Muscle layer of colon (tissue), 2 donors: ENCODE measurements around the gene SBSN.

Experiments used
- H3K27ac ChIP-seq: one replicate; pipeline ENCODE4 v1.7.0; 2013; ENCODE audit warnings: low read depth, mild to moderate bottlenecking, low read length, moderate library complexity
- H3K27me3 ChIP-seq, 2 donors: one replicate each; pipeline ENCODE4 v1.7.0; 2013; ENCODE audit warnings: low read length in 2 of 2, mild to moderate bottlenecking in 2 of 2; ENCODE audit not compliant: insufficient read depth in 2 of 2, control insufficient read depth in 1 of 2
- H3K36me3 ChIP-seq: one replicate; pipeline ENCODE4 v1.7.0; 2013; ENCODE audit warnings: mild to moderate bottlenecking, low read length; ENCODE audit not compliant: insufficient read depth
- H3K4me1 ChIP-seq: one replicate; pipeline ENCODE4 v1.7.0; 2013; ENCODE audit warnings: mild to moderate bottlenecking, low read length; ENCODE audit not compliant: insufficient read depth
- H3K4me3 ChIP-seq, 2 donors: one replicate each; pipeline ENCODE4 v1.7.0; 2013; ENCODE audit warnings: low read length in 2 of 2, low read depth in 1 of 2, mild to moderate bottlenecking in 1 of 2, moderate library complexity in 1 of 2
- H3K9ac ChIP-seq: one replicate; pipeline ENCODE4 v1.7.0; 2013; ENCODE audit warnings: low read length
- H3K9me3 ChIP-seq: one replicate; pipeline ENCODE4 v1.7.0; 2013; ENCODE audit warnings: mild to moderate bottlenecking, low read length
- donor health status: abdominal sarcoma.
- donor health status: Adenocarcinoma of cecum.

SBSN gene

GRCh38 chr19:35559781-35560180, 31.7 kb upstream of the SBSN start:
- H3K9me3 ChIP-seq: no peaks in the 10 kb centered on the region
- H3K27ac ChIP-seq: no peak overlapping the region
- no peak overlapping the region for H3K4me3 ChIP-seq
- peaks cover 10 to 54% of the 10 kb centered on the region in 2 donors for H3K27me3 ChIP-seq
- H3K36me3 ChIP-seq: no peaks in the 10 kb centered on the region
- no peaks in the 10 kb centered on the region for H3K4me1 ChIP-seq
- no peak overlapping the region for H3K9ac ChIP-seq

DNA sequence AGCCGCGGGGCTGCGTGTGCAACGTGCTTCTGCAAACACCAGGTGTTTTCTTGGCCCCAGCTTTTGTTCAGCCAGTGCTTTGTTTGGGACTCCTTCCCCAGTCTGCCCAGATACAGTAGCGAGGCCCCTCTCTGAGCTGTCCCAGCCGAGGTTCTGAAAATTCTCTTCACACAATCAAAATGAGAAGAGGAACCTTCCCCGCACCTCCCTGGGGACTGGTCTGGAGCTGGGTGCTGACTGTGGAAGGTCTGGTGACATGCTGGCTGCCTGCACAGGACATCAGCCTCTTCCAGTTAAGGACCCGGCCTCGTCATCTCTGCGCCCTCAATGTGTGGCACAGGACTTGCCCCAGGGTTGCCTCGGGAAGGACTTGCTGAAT, 31.2 kb upstream of the SBSN start:
- H3K9ac ChIP-seq: no peak overlapping the region
- no peak overlapping the region for H3K4me3 ChIP-seq
- H3K4me1 ChIP-seq: no peaks in the 10 kb centered on the region
- no peaks in the 10 kb centered on the region for H3K9me3 ChIP-seq
- no peaks in the 10 kb centered on the region for H3K36me3 ChIP-seq
- H3K27me3 ChIP-seq: peaks cover 10 to 54% of the 10 kb centered on the region in 2 donors
- H3K27ac ChIP-seq: no peak overlapping the region

DNA sequence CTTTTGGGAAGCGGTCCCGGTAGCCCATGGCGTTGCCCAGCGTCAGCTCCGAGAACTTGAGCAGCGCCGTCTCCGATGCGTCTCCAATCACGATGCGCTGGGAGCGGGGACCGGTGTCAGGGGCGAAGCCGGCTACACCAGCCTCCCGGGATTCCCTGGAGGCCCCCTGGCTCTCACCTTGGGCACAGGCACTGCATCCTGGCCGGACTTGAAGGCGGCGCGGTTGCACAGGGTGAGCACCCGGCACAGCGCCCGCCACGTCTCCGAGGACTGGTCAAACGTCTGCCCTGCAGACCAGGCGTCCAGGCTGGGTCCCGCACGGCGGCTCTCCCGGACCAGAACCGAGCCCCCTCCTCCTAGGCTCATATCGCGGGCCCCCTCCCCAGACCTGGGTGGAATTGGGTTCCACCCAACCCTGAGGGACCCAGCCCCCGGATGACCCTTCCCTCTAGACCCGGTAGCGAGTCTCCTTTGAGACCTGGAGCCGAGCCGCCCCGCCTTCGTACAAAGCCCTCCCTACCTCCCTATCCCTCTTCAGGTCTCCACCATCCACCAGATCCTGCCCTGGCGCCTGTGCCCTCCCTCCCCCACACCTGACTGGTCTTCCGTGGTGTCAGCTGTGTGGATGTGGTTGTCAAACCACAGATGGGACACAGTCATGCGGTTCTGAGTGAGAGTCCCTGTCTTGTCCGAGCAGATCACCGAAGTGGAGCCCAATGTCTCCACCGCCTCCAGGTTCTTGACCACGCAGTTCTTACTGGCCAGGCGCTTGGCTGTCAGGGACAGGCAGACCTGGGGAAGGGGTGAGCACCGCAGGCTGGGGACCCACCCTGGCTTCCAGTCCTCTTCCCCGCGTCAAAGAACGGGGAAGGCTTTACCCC, 30.5 kb upstream of the SBSN start:
- no peak overlapping the region for H3K9ac ChIP-seq
- H3K4me1 ChIP-seq: no peaks in the 10 kb centered on the region
- no peaks in the 10 kb centered on the region for H3K9me3 ChIP-seq
- H3K27ac ChIP-seq: no peak overlapping the region
- H3K36me3 ChIP-seq: no peaks in the 10 kb centered on the region
- peak overlapping the region in 1 of 2 donors; percentile 27 for H3K4me3 ChIP-seq
- peaks cover 10 to 54% of the 10 kb centered on the region in 2 donors for H3K27me3 ChIP-seq

- Histone ChIP-seq H3K4me3 (peak overlapping the region in 1 of 2 donors; percentile 27), H3K9ac (no peak overlapping the region), H3K4me1 (no peaks in the 10 kb centered on the region), H3K27me3 (peaks cover 10 to 54% of the 10 kb centered on the region in 2 donors), H3K27ac (no peak overlapping the region), H3K36me3 (no peaks in the 10 kb centered on the region), H3K9me3 (no peaks in the 10 kb centered on the region)
Measured at GRCh38 chr19:35557539-35558399, 29.7 kb upstream of the SBSN start.

DNA sequence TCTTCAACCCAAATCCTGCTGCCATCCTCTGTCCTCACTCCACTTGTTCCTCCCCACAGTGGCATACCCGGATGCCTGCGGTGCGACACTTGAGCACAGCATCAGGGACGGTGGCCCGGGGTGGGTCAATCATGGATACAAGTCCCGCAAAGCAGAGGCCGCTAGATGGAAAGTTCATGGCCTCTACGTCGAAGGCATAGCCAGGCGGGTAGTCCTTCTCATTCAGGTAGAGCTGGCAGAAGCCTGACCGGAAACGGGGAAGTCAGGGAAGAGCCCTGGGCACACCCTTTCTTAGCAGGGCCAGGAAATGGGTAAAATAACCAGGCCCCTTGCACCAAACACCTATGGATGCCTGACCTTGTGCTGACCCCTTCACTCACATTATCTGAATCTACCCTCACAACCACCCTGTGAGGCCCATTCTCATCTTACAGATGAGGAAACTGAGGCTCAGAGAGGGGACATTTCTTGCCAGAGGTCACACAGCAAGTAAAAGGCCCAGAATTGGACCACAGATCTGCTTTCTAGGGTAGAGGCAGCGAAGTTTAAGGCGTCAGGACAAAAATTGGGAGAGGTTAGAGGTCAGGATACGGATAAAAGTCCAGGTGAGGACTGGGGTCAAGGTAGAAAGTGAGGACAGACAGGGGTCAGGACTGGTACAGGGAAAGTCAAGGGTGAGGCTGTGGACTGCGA, 28.9 kb upstream of the SBSN start:
- no peak overlapping the region for H3K27ac ChIP-seq
- peaks cover 10 to 50% of the 10 kb centered on the region in 2 donors for H3K27me3 ChIP-seq

DNA sequence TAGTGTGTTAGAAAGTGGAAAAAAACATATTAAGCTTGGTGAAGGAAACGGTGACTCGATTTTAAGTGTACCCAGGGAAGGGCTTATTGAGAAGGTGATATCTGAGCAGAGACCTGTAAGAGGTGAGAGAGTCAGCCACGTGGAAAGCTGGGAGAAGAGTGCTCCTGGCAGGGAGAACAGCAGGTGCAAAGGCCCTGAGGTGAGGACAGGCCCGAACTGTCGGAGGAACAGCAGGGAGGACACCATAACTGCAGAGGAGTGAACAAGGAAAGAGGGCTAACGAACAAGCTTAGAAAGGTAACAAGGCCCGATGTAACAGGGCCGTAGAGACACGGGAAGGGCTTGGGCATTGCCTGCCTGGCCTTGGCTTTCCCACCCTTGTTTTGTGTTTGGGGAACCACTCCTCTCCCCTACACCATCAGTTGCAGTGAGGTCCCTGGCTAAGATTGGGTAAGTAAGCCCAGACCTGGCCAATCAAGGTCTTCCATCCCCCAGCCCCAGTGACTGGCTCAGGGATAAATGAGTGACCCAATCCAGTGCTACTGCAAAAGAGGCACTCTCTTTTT, 28.0 kb upstream of the SBSN start:
- H3K4me1 ChIP-seq: no peaks in the 10 kb centered on the region
- no peak overlapping the region for H3K9ac ChIP-seq
- H3K27me3 ChIP-seq: peaks cover 10 to 47% of the 10 kb centered on the region in 2 donors
- no peaks in the 10 kb centered on the region for H3K36me3 ChIP-seq
- H3K9me3 ChIP-seq: no peaks in the 10 kb centered on the region
- H3K4me3 ChIP-seq: no peak overlapping the region
- H3K27ac ChIP-seq: no peak overlapping the region

More for the DNA sequence above, 28.9 kb upstream of the SBSN start:
- Histone ChIP-seq H3K36me3 (no peaks in the 10 kb centered on the region), H3K9me3 (no peaks in the 10 kb centered on the region), H3K4me3 (no peak overlapping the region), H3K4me1 (no peaks in the 10 kb centered on the region), H3K9ac (no peak overlapping the region)

DNA sequence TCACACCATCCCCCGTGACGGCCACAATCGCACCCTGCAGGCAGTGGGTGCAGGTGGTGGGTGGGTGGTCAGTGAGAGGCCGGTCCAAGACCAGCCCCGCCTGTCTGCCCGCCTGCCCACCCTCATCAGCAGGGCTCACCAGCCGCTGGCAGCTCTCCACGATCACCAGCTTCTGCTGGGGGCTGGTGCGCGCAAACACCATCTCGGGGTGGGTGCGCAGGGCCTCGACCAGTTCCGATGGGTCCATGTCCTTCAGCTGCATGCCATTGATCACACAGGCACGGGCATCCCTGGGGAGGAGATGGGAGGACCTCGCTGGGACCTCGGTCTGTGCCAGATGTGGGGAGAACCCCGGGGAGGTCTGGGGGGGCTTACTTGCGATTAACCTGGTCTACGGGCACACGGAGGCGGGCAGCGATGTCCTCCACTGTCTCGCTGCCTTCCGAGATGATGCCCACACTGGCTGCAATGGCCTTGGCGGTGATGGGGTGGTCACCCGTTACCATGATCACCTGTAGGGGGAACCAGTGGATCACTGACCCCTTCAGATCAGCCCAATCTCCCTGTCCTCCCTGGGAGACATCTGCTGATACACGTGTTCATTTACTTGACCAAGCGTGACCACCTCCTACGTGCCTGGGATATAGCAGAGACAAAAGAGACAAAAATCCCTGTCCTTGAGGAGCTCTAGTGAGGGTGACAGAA, 27.3 kb upstream of the SBSN start:
- Histone ChIP-seq H3K9ac (no peak overlapping the region), H3K9me3 (no peaks in the 10 kb centered on the region), H3K4me1 (no peaks in the 10 kb centered on the region), H3K27ac (no peak overlapping the region), H3K27me3 (peaks cover 10 to 40% of the 10 kb centered on the region in 2 donors), H3K4me3 (no peak overlapping the region), H3K36me3 (no peaks in the 10 kb centered on the region)

GRCh38 chr19:35554076-35554475, 26.0 kb upstream of the SBSN start:
- Histone ChIP-seq H3K27ac (no peak overlapping the region), H3K4me3 (no peak overlapping the region), H3K27me3 (peaks cover 5 to 26% of the 10 kb centered on the region in 2 donors), H3K4me1 (no peaks in the 10 kb centered on the region), H3K9ac (no peak overlapping the region), H3K9me3 (no peaks in the 10 kb centered on the region), H3K36me3 (no peaks in the 10 kb centered on the region)

DNA sequence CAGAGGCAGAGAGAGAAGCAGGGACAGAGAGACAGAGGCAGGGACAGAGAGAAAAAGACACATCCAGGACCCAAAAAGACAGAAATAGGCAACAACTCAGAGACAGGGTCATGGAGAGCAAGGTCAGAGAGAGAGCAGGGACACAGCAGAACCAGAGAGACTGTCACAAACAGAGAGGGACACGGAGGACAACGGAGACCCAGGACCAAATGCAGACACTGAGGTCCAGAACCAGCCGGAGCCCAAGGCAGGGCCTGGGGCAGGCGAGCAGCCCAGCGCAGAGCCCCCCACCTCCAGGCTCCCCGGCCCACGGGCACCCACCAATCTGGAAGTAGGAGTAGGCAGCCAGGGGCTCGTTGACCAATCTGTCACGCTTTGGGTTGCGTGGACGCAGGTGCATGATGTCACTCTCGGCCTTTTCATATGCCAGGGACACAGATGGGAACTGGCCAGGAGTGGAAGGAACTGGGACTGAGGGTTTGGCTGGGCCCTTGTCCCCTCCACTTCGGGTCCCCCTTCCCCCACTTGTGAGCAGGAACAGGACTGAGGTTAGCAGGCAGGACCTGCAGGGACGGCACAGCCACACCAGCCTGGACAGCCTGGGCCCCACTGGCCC, 25.4 kb upstream of the SBSN start:
- Histone ChIP-seq H3K36me3 (no peaks in the 10 kb centered on the region), H3K9ac (no peak overlapping the region)

More for the DNA sequence above, 25.4 kb upstream of the SBSN start:
- H3K27me3 ChIP-seq: peaks cover 0 to 21% of the 10 kb centered on the region in 2 donors
- H3K4me3 ChIP-seq: no peak overlapping the region
- no peak overlapping the region for H3K27ac ChIP-seq
- no peaks in the 10 kb centered on the region for H3K4me1 ChIP-seq
- no peaks in the 10 kb centered on the region for H3K9me3 ChIP-seq
